Measurements from ENCODE around the gene FASTK. TPM values are rescaled to one million over a fixed set of nuclear protein-coding genes. Genes with fewer than 3 reads are reported as not detected.

Gene FASTK
- total and polyA plus RNA-seq, 2 of the 4 experiments (the other 2 are of a cell fraction): 53.8 to 115 TPM

GRCh38 chr7:151056666-151057505 is 23.7 kb downstream of the FASTK start:
- intact Hi-C loops (cut with micrococcal nuclease) (no loop called here), in situ Hi-C loops (cut with MboI; ENCODE audit: low sequenced_read_pairs) (no loop called here), dilution Hi-C loops (cut with HindIII; ENCODE audit: low sequenced_read_pairs, unreplicated experiment) (no loop called here)
- Histone ChIP-seq H3K27ac (ENCODE audit: insufficient read depth, low read length) (peak overlapping the region; percentile 45), H3K36me3 (ENCODE audit: control insufficient read depth, insufficient read depth, low read length) (no peaks in the 10 kb centered on the region), H2BK120ac (ENCODE audit: low read depth, low read length) (no peak overlapping the region), H3K18ac (ENCODE audit: low read depth, low read length) (no peak overlapping the region), H4K5ac (ENCODE audit: low read depth, low read length) (peak overlapping the region; percentile 17; the same call in 1 of the 2 replicates), H3K27me3 (ENCODE audit: control insufficient read depth, insufficient read depth, low read length) (no peaks in the 10 kb centered on the region), H3K9me1 (ENCODE audit: insufficient read depth, low read length) (peaks cover 8% of the 10 kb centered on the region; the same call in 1 of the 2 replicates), H3K9ac (ENCODE audit: low read depth, low read length) (peak overlapping the region; percentile 88), H3K4ac (ENCODE audit: low read depth, low read length) (peak overlapping the region; percentile 76), H4K8ac (ENCODE audit: low read depth in 2 of 2, low read length in 2 of 2) (peak overlapping the region; percentile 90), H2AK9ac (replicated peaks; ENCODE audit: low read depth, low read length, poor library complexity) (peak overlapping the region; percentile 94), H3K4me2 (ENCODE audit: low read depth, low read length) (peak overlapping the region; percentile 81), H3K14ac (replicated peaks; ENCODE audit: low read depth, low read length) (peak overlapping the region; percentile 92; the same call in 1 of the 2 replicates), H3K23ac (ENCODE audit: low read depth, low read length) (peak overlapping the region; percentile 82; the same call in 1 of the 2 replicates), H2BK15ac (ENCODE audit: low read depth, low read length) (no peak overlapping the region), H3K56ac (ENCODE audit: extremely low read depth, insufficient read depth, low read length) (peak overlapping the region; percentile 10; the same call in 1 of the 2 replicates), H2BK5ac (ENCODE audit: low read depth, low read length, poor library complexity, severe bottlenecking) (no peak overlapping the region), H4K20me1 (ENCODE audit: insufficient read depth, low read length) (peaks cover 7% of the 10 kb centered on the region; the same call in 1 of the 2 replicates), H3K79me1 (ENCODE audit: low read depth in 1 of 2, low read length in 2 of 2) (peaks cover 14 to 45% of the 10 kb centered on the region in 2 experiments), H2BK20ac (ENCODE audit: low read depth, low read length) (no peak overlapping the region), H4K91ac (ENCODE audit: insufficient read depth, low read depth, low read length) (peak overlapping the region; percentile 77), H3K4me1 (ENCODE audit: control insufficient read depth, insufficient read depth, low read length) (peaks cover 31% of the 10 kb centered on the region), H3K9me3 (ENCODE audit: control insufficient read depth, insufficient read depth, low read length) (no peaks in the 10 kb centered on the region), H3K4me3 (ENCODE audit: insufficient read depth, low read depth, low read length) (peak overlapping the region; percentile 67), H2AFZ (replicated peaks; ENCODE audit: low read length, poor library complexity) (peak overlapping the region; percentile 92), H2AK5ac (ENCODE audit: low read depth, low read length) (peak overlapping the region; percentile 78; the same call in 1 of the 2 replicates)
- no peak for ATAC-seq (ENCODE audit: low read depth)
- 26% methylated on average over 10 of the region's 29 CpGs; no CpG with 5 or more reads in 1 of the 2 experiments for WGBS, 2 experiments (ENCODE audit: extremely low coverage in 2 of 2, insufficient read length in 1 of 2)
- DNase-seq: no peak
- no peak for TF ChIP-seq ELK1 (IDR thresholded peaks at IDR 0.05; ENCODE audit: borderline replicate concordance, low read depth, low read length)
- no peak for TF ChIP-seq BHLHE40 (IDR thresholded peaks at IDR 0.05; ENCODE audit: low read depth, low read length)
- no peak for TF ChIP-seq RFX5 (IDR thresholded peaks at IDR 0.05; ENCODE audit: low read depth, low read length)
- TF ChIP-seq FOS (IDR thresholded peaks at IDR 0.05; ENCODE audit: low read depth, low read length): no peak
- TF ChIP-seq MAFK (IDR thresholded peaks at IDR 0.05; ENCODE audit: low read depth, low read length): no peak
- no peak for TF ChIP-seq SMC3 (IDR thresholded peaks at IDR 0.05; ENCODE audit: low read depth, low read length)
- TF ChIP-seq RCOR1 (IDR thresholded peaks at IDR 0.05; ENCODE audit: insufficient replicate concordance, low read length): no peak
- TF ChIP-seq NFE2L2 (IDR thresholded peaks at IDR 0.05; ENCODE audit: low read depth, low read length): no peak
- TF ChIP-seq POLR2A (IDR thresholded peaks at IDR 0.05; ENCODE audit: low read depth, low read length): no peak
- TF ChIP-seq CTCF (conservative IDR thresholded peaks at IDR 0.05; ENCODE audit: low read depth, low read length): no peak
- TF ChIP-seq RAD21 (IDR thresholded peaks at IDR 0.05; ENCODE audit: low read length): no peak
- TF ChIP-seq MAZ (IDR thresholded peaks at IDR 0.05; ENCODE audit: borderline replicate concordance, low read depth, low read length): no peak
- ChIA-PET POLR2A (ENCODE audit: unreplicated experiment) (no interaction called here), CTCF (interaction anchor here (0.8 kb wide), 1 partner anchor 1769 kb away, joined by 3 read pairs; no protein-coding TSS in a partner anchor)
- no TSS peak for BruUV-seq (replicated peaks)
